ENCODE results near the gene DDIT3.

DDIT3 gene

GRCh38 chr12:57477710-57478681, 42.3 kb downstream of the DDIT3 start:
- peaks cover 60% of the 10 kb centered on the region for H3K4me1 ChIP-seq (ENCODE audit: control insufficient read depth, low read length)
- H3F3A ChIP-seq (ENCODE audit: control insufficient read depth, insufficient read depth), result peaks cover 18% of the 10 kb centered on the region
- TF ChIP-seq CTCF (IDR thresholded peaks at IDR 0.05; ENCODE audit: low read depth, low read length, poor library complexity, severe bottlenecking), result no peak
- TF ChIP-seq EZH2phosphoT487 (IDR thresholded peaks at IDR 0.05; ENCODE audit: borderline replicate concordance, low read length), result no peak
- no peaks in the 10 kb centered on the region for H4K20me1 ChIP-seq (ENCODE audit: control insufficient read depth, insufficient read depth, low read depth, low read length)
- H3K79me2 ChIP-seq (ENCODE audit: control insufficient read depth, low read length), result peaks cover 24% of the 10 kb centered on the region
- H3K36me3 ChIP-seq (ENCODE audit: control insufficient read depth, low read length), result peaks cover 29% of the 10 kb centered on the region
- no peaks in the 10 kb centered on the region for H3K9me3 ChIP-seq (ENCODE audit: control insufficient read depth, insufficient read depth, low read length)
- H3K27me3 ChIP-seq (ENCODE audit: control insufficient read depth, low read length), result no peaks in the 10 kb centered on the region
- no peaks in the 10 kb centered on the region for H3K9me2 ChIP-seq (replicated peaks; ENCODE audit: control insufficient read depth, low read length)
- H3K27ac ChIP-seq (ENCODE audit: low read depth, low read length), result peak overlapping the region; percentile 97
- peak overlapping the region; percentile 90 for H3K4me3 ChIP-seq (ENCODE audit: low read length)
- H3K4me2 ChIP-seq (ENCODE audit: low read length), result peak overlapping the region; percentile 98

- Histone ChIP-seq H3K36me3 (ENCODE audit: control insufficient read depth, low read length) (peaks cover 37% of the 10 kb centered on the region), H3K27ac (ENCODE audit: low read depth, low read length) (peak overlapping the region; percentile 97), H3K4me3 (ENCODE audit: low read length) (peak overlapping the region; percentile 90), H3K9me3 (ENCODE audit: control insufficient read depth, insufficient read depth, low read length) (no peaks in the 10 kb centered on the region), H3K4me1 (ENCODE audit: control insufficient read depth, low read length) (peaks cover 56% of the 10 kb centered on the region), H3K79me2 (ENCODE audit: control insufficient read depth, low read length) (peaks cover 24% of the 10 kb centered on the region), H3K27me3 (ENCODE audit: control insufficient read depth, low read length) (no peaks in the 10 kb centered on the region), H3F3A (ENCODE audit: control insufficient read depth, insufficient read depth) (peaks cover 18% of the 10 kb centered on the region), H4K20me1 (ENCODE audit: control insufficient read depth, insufficient read depth, low read depth, low read length) (no peaks in the 10 kb centered on the region), H3K9me2 (replicated peaks; ENCODE audit: control insufficient read depth, low read length) (no peaks in the 10 kb centered on the region), H3K4me2 (ENCODE audit: low read length) (peak overlapping the region; percentile 98)
- no peak for TF ChIP-seq CTCF (IDR thresholded peaks at IDR 0.05; ENCODE audit: low read depth, low read length, poor library complexity, severe bottlenecking)
- TF ChIP-seq EZH2phosphoT487 (IDR thresholded peaks at IDR 0.05; ENCODE audit: borderline replicate concordance, low read length), result no peak
Measured at GRCh38 chr12:57476993-57477709, 43.2 kb downstream of the DDIT3 start.

GRCh38 chr12:57476162-57476992, 43.9 kb downstream of the DDIT3 start:
- H3K27me3 ChIP-seq (ENCODE audit: control insufficient read depth, low read length), result no peaks in the 10 kb centered on the region
- H3K4me2 ChIP-seq (ENCODE audit: low read length), result peak overlapping the region; percentile 98
- H4K20me1 ChIP-seq (ENCODE audit: control insufficient read depth, insufficient read depth, low read depth, low read length), result no peaks in the 10 kb centered on the region
- no peaks in the 10 kb centered on the region for H3K9me2 ChIP-seq (replicated peaks; ENCODE audit: control insufficient read depth, low read length)
- H3F3A ChIP-seq (ENCODE audit: control insufficient read depth, insufficient read depth), result peaks cover 18% of the 10 kb centered on the region
- TF ChIP-seq CTCF (IDR thresholded peaks at IDR 0.05; ENCODE audit: low read depth, low read length, poor library complexity, severe bottlenecking) (peak; percentile 79), EZH2phosphoT487 (IDR thresholded peaks at IDR 0.05; ENCODE audit: borderline replicate concordance, low read length) (no peak)
- H3K4me1 ChIP-seq (ENCODE audit: control insufficient read depth, low read length), result peaks cover 52% of the 10 kb centered on the region
- peak overlapping the region; percentile 97 for H3K27ac ChIP-seq (ENCODE audit: low read depth, low read length)
- peak overlapping the region; percentile 90 for H3K4me3 ChIP-seq (ENCODE audit: low read length)
- peaks cover 45% of the 10 kb centered on the region for H3K36me3 ChIP-seq (ENCODE audit: control insufficient read depth, low read length)
- H3K9me3 ChIP-seq (ENCODE audit: control insufficient read depth, insufficient read depth, low read length), result no peaks in the 10 kb centered on the region
- peaks cover 24% of the 10 kb centered on the region for H3K79me2 ChIP-seq (ENCODE audit: control insufficient read depth, low read length)

All from DOHH2 (cell line).